GM21390 (cell line): ENCODE measurements around the gene CDH11.

Experiments used
- ATAC-seq: cut with Tn5 transposase; IDR thresholded peaks from one replicate; pipeline ENCODE4 v1.9.1; 2021; ENCODE audit not compliant: unreplicated experiment

Gene CDH11

GRCh38 chr16:65117811-65118448, 3.9 kb downstream of the CDH11 start:
- peak; percentile 85 for ATAC-seq

GRCh38 chr16:65116818-65117430, 4.9 kb downstream of the CDH11 start:
- no peak for ATAC-seq

GRCh38 chr16:65116216-65116615, 5.6 kb downstream of the CDH11 start:
- no peak for ATAC-seq

GRCh38 chr16:65114527-65114926, 7.3 kb downstream of the CDH11 start:
- ATAC-seq: no peak

- no peak for ATAC-seq
Measured at GRCh38 chr16:65113441-65113840, 8.4 kb downstream of the CDH11 start.

- no peak for ATAC-seq
Measured at GRCh38 chr16:65111306-65111705, 10.6 kb downstream of the CDH11 start.

GRCh38 chr16:65106757-65107156, 15.1 kb downstream of the CDH11 start:
- no peak for ATAC-seq

- ATAC-seq: no peak
Measured at GRCh38 chr16:65105171-65105570, 16.7 kb downstream of the CDH11 start.

GRCh38 chr16:65104471-65104870, 17.4 kb downstream of the CDH11 start:
- ATAC-seq: no peak

- no peak for ATAC-seq
Measured at GRCh38 chr16:65102326-65102725, 19.5 kb downstream of the CDH11 start.

- no peak for ATAC-seq
Measured at GRCh38 chr16:65101009-65101408, 20.9 kb downstream of the CDH11 start.

- ATAC-seq: no peak
Measured at GRCh38 chr16:65099607-65100006, 22.3 kb downstream of the CDH11 start.

- ATAC-seq: no peak
Measured at GRCh38 chr16:65098916-65099315, 22.9 kb downstream of the CDH11 start.

- ATAC-seq: no peak
Measured at GRCh38 chr16:65097296-65097695, 24.6 kb downstream of the CDH11 start.

- ATAC-seq: no peak
Measured at GRCh38 chr16:65095906-65096305, 26.0 kb downstream of the CDH11 start.

- no peak for ATAC-seq
Measured at GRCh38 chr16:65095090-65095728, 26.7 kb downstream of the CDH11 start.

GRCh38 chr16:65094009-65094408, 27.9 kb downstream of the CDH11 start:
- no peak for ATAC-seq

GRCh38 chr16:65083164-65083857, 38.6 kb downstream of the CDH11 start:
- no peak for ATAC-seq

- no peak for ATAC-seq
Measured at GRCh38 chr16:65079549-65079948, 42.3 kb downstream of the CDH11 start.

- no peak for ATAC-seq
Measured at GRCh38 chr16:65077181-65077580, 44.7 kb downstream of the CDH11 start.

GRCh38 chr16:65075877-65076276, 46.0 kb downstream of the CDH11 start:
- no peak for ATAC-seq
